HCT116 (cell line): ENCODE results near the gene GSTM5. TPM values are rescaled to one million over a fixed set of nuclear protein-coding genes. Genes with fewer than 3 reads are reported as not detected.
"Not testable (repeated sequence)": the region's sequence is repeated elsewhere in the genome, so short reads cannot be mapped to it uniquely, and the experiment has no call there.

Experiments used
- ATAC-seq: fragments of 200-7000 bp; cut with Tn5 transposase; 2 replicates; pipeline ENCODE4 v1.9.1; 2020; ENCODE audit warnings: mild to moderate bottlenecking, moderate library complexity
- BruUV-seq: library from RNA; stranded (reverse); fragments of 400-500 nt; replicated peaks from 2 replicates; lab custom pipeline; 2021; lab: Mats Ljungman, UMichigan
- CTCF ChIA-PET: fragments of 300-600 bp; sonication (Branson Sonifier 250); formaldehyde crosslinking; loops from one replicate; lab custom pipeline; 2021; ENCODE audit warnings: antibody characterized with exemption; lab: Charles Lee
- POLR2A ChIA-PET: fragments of 300-600, 350-600 bp; sonication (Branson Sonifier 250); formaldehyde crosslinking; loops from one replicate; lab custom pipeline; 2021; ENCODE audit warnings: antibody characterized with exemption; lab: Charles Lee
- RAD21 ChIA-PET, 2 experiments: fragments of 300-600 bp; sonication (Branson Sonifier 250); formaldehyde crosslinking; loops; one replicate each; lab custom pipeline; 2023; ENCODE audit warnings: low total read pairs in 2 of 2; ENCODE audit not compliant: uncharacterized antibody in 2 of 2, unreplicated experiment in 2 of 2, low non-redundant PET in 1 of 2; lab: Charles Lee
- DNase-seq: peaks from one replicate; pipeline ENCODE4 v3.0.0-alpha.2; 2010; ENCODE audit warnings: low read depth, low spot score
- H2AFZ ChIP-seq: fragments of 200-600 bp; shearing (Covaris generic), sonication (generic); 2 replicates; pipeline ENCODE4 v1.6.1; 2017; ENCODE audit warnings: low read depth, mixed run types, mixed read lengths, antibody characterized with exemption, low read length; ENCODE audit not compliant: poor library complexity, severe bottlenecking
- H3K27ac ChIP-seq: 2 replicates; pipeline ENCODE4 v1.5.1; 2012; ENCODE audit warnings: low read depth, low read length
- H3K27me3 ChIP-seq: fragments of 200-600 bp; sonication (generic); 2 replicates; pipeline ENCODE4 v1.6.1; 2016; ENCODE audit warnings: mixed run types, low read length, mixed read lengths; ENCODE audit not compliant: insufficient read depth
- H3K36me3 ChIP-seq, 2 experiments: fragments of 200-500 bp in 1 of 2; fragments of 200-600 bp in 1 of 2; sonication (Bioruptor generic) in 1 of 2; sonication (generic) in 1 of 2; 2 replicates each; pipeline versions ENCODE4 v1.5.1 to v1.6.1; 2014 to 2016; ENCODE audit warnings: low read length in 2 of 2, inconsistent platforms in 1 of 2, mixed read lengths in 1 of 2, mixed run types in 1 of 2; ENCODE audit not compliant: insufficient read depth in 2 of 2, control insufficient read depth in 1 of 2
- H3K4me1 ChIP-seq, 2 experiments: fragments of 200-600 bp in 1 of 2; sonication (generic) in 1 of 2; 2 replicates each; pipeline versions ENCODE4 v1.5.1 to v1.6.1; 2012 to 2017; ENCODE audit warnings: low read length in 2 of 2, inconsistent platforms in 1 of 2, mild to moderate bottlenecking in 1 of 2, mixed read lengths in 1 of 2, mixed run types in 1 of 2, moderate library complexity in 1 of 2; ENCODE audit not compliant: insufficient read depth in 2 of 2, control insufficient read depth in 1 of 2
- H3K4me2 ChIP-seq: fragments of 200-600 bp; sonication (generic); 2 replicates; pipeline ENCODE4 v1.6.1; 2017; ENCODE audit warnings: mixed run types, low read length, mixed read lengths
- H3K4me3 ChIP-seq, 2 experiments: fragments of 200-600 bp in 1 of 2; sonication (generic) in 1 of 2; replicated peaks in 1 of 2; 2 replicates each; pipeline ENCODE4 v1.5.1; 2011 to 2016; ENCODE audit warnings: low read length in 2 of 2, control low read depth in 1 of 2, low read depth in 1 of 2, mild to moderate bottlenecking in 1 of 2, mixed read lengths in 1 of 2, mixed run types in 1 of 2
- H3K79me2 ChIP-seq: fragments of 200-600 bp; sonication (generic); 2 replicates; pipeline ENCODE4 v1.6.1; 2017; ENCODE audit warnings: mild to moderate bottlenecking, mixed run types, low read length, moderate library complexity, mixed read lengths; ENCODE audit not compliant: insufficient read depth
- H3K9ac ChIP-seq: fragments of 200-600 bp; sonication (generic); 2 replicates; pipeline ENCODE4 v1.6.1; 2016; ENCODE audit warnings: low read length, mixed read lengths
- H3K9me2 ChIP-seq: fragments of 200-600 bp; sonication (generic), shearing (Covaris generic); 2 replicates; pipeline ENCODE4 v1.6.1; 2017; ENCODE audit warnings: mixed run types, mild to moderate bottlenecking, moderate library complexity; ENCODE audit not compliant: insufficient read depth
- H3K9me3 ChIP-seq, 2 experiments: fragments of 200-500 bp in 1 of 2; fragments of 200-600 bp in 1 of 2; sonication (Bioruptor generic) in 1 of 2; sonication (generic) in 1 of 2; 2 replicates each; pipeline ENCODE4 v1.6.1; 2014 to 2017; ENCODE audit warnings: low read length in 2 of 2, mixed read lengths in 2 of 2, inconsistent platforms in 1 of 2, low read depth in 1 of 2, mild to moderate bottlenecking in 1 of 2, mixed run types in 1 of 2, moderate library complexity in 1 of 2; ENCODE audit not compliant: control insufficient read depth in 1 of 2, insufficient read depth in 1 of 2
- H4K20me1 ChIP-seq: fragments of 200-600 bp; sonication (generic), shearing (Covaris generic); 2 replicates; pipeline ENCODE4 v1.6.1; 2017; ENCODE audit warnings: mixed run types, mild to moderate bottlenecking, moderate library complexity; ENCODE audit not compliant: insufficient read depth
- CBX3 ChIP-seq: IDR thresholded peaks from 2 replicates; pipeline ENCODE4 v1.6.1; 2012; ENCODE audit warnings: low read depth
- EGR1 ChIP-seq: IDR thresholded peaks from 2 replicates; pipeline ENCODE4 v1.6.1; 2012; ENCODE audit warnings: low read depth
- JUND ChIP-seq: IDR thresholded peaks from 2 replicates; pipeline ENCODE4 v1.6.1; 2012
- SIN3A ChIP-seq: IDR thresholded peaks from 2 replicates; pipeline ENCODE4 v1.6.1; 2012; ENCODE audit warnings: low read depth
- SRF ChIP-seq: IDR thresholded peaks from 2 replicates; pipeline ENCODE4 v1.6.1; 2012; ENCODE audit warnings: low read depth
- YY1 ChIP-seq: IDR thresholded peaks from 2 replicates; pipeline ENCODE4 v1.6.1; 2011; ENCODE audit warnings: low read length, low read depth, moderate library complexity, mild to moderate bottlenecking; ENCODE audit not compliant: insufficient replicate concordance; ENCODE audit errors: extremely low read depth
- intact Hi-C: fragments of 100-400 bp; cut with micrococcal nuclease; formaldehyde crosslinking; loops from 2 replicates; pipeline ENCODE4 v1.10.0; 2022
- total RNA-seq: library from RNA; stranded (reverse); gene quantifications from one replicate; pipeline ENCODE4 v1.2.1, GENCODE V29; 2021; ENCODE audit not compliant: unreplicated experiment

Gene GSTM5
- total RNA-seq, 1 experiment from 2014 or later: not detected

- TF ChIP-seq JUND (no peak), CBX3 (no peak), SIN3A (no peak), SRF (no peak), EGR1 (no peak), YY1 (no peak)
These were observed 6.6 kb upstream of the GSTM5 start (continued) for GRCh38 chr1:109705411-109705810.

- ATAC-seq, H3K9me2 ChIP-seq, H3K36me3 ChIP-seq, H3K27ac ChIP-seq, H3K9ac ChIP-seq, H4K20me1 ChIP-seq, POLR2A ChIA-PET, H3K4me2 ChIP-seq, H2AFZ ChIP-seq, RAD21 ChIA-PET, H3K4me1 ChIP-seq, BruUV-seq, H3K4me3 ChIP-seq, H3K79me2 ChIP-seq, H3K27me3 ChIP-seq, DNase-seq, H3K9me3 ChIP-seq, CTCF ChIA-PET: not testable (repeated sequence)
- intact Hi-C loops: loop anchor here (5.0 kb wide), 1 partner anchor 37 kb away; no protein-coding TSS in a partner anchor
These were observed 3.1 kb upstream of the GSTM5 start for GRCh38 chr1:109708949-109709348.

- intact Hi-C loops: loop anchor here (5.0 kb wide), 1 partner anchor 38 kb away; no protein-coding TSS in a partner anchor
- H3K9ac ChIP-seq, H3K27ac ChIP-seq, H3K79me2 ChIP-seq, H3K36me3 ChIP-seq, DNase-seq, H3K9me3 ChIP-seq, RAD21 ChIA-PET, ATAC-seq, H3K4me2 ChIP-seq, H3K4me1 ChIP-seq, CTCF ChIA-PET, H2AFZ ChIP-seq, H3K4me3 ChIP-seq, H3K27me3 ChIP-seq, H4K20me1 ChIP-seq, BruUV-seq, POLR2A ChIA-PET, H3K9me2 ChIP-seq: not testable (repeated sequence)
These were observed 2.2 kb upstream of the GSTM5 start for GRCh38 chr1:109709822-109710221.
